HG02642 (cell line): Measurements from ENCODE around the gene CMTM2.
"Not testable (repeated sequence)": the region's sequence is repeated elsewhere in the genome, so short reads cannot be mapped to it uniquely, and the experiment has no call there.

ENCODE experiments used
- ATAC-seq: cut with Tn5 transposase; IDR thresholded peaks from one replicate; pipeline ENCODE4 v1.9.1; 2021; ENCODE audit warnings: mild to moderate bottlenecking; ENCODE audit not compliant: unreplicated experiment, poor library complexity

The CMTM2 gene

GRCh38 chr16:66552286-66553177 lies 26.7 kb upstream of the CMTM2 start, which contains the start of gene CKLF:
Gene CKLF (plus strand): TSS chr16:66552576. CDS start chr16:66552716, 140 bp downstream.
- ATAC-seq: peak; percentile 83

GRCh38 chr16:66553223-66553622 lies 26.0 kb upstream of the CMTM2 start:
- no peak for ATAC-seq

- ATAC-seq: no peak
Measured at GRCh38 chr16:66554021-66554420, 25.2 kb upstream of the CMTM2 start.

GRCh38 chr16:66554495-66554894 lies 24.8 kb upstream of the CMTM2 start:
- ATAC-seq: no peak

GRCh38 chr16:66560107-66560506 lies 19.2 kb upstream of the CMTM2 start:
- no peak for ATAC-seq

- ATAC-seq: no peak
Measured at GRCh38 chr16:66561381-66562080, 17.7 kb upstream of the CMTM2 start.

- ATAC-seq: no peak
Measured at GRCh38 chr16:66562409-66562808, 16.9 kb upstream of the CMTM2 start.

- no peak for ATAC-seq
Measured at GRCh38 chr16:66562986-66563385, 16.3 kb upstream of the CMTM2 start.

GRCh38 chr16:66563574-66564334 lies 15.5 kb upstream of the CMTM2 start:
- no peak for ATAC-seq

GRCh38 chr16:66566051-66566901 lies 13.0 kb upstream of the CMTM2 start, which contains the start of gene CMTM1:
Gene CMTM1 (plus strand): TSS chr16:66566439. CDS start chr16:66566514, 75 bp downstream.
- no peak for ATAC-seq

- ATAC-seq: not testable (repeated sequence)
Measured at GRCh38 chr16:66567270-66567669, 12.0 kb upstream of the CMTM2 start.

- ATAC-seq: no peak
Measured at GRCh38 chr16:66568355-66568754, 10.9 kb upstream of the CMTM2 start.

GRCh38 chr16:66569131-66569530 lies 10.1 kb upstream of the CMTM2 start:
- no peak for ATAC-seq

GRCh38 chr16:66569827-66570405 lies 9.3 kb upstream of the CMTM2 start:
- no peak for ATAC-seq

GRCh38 chr16:66572356-66572755 lies 6.9 kb upstream of the CMTM2 start:
- no peak for ATAC-seq

- no peak for ATAC-seq
Measured at GRCh38 chr16:66574081-66574480, 5.2 kb upstream of the CMTM2 start.

GRCh38 chr16:66574531-66574930 lies 4.7 kb upstream of the CMTM2 start:
- no peak for ATAC-seq

GRCh38 chr16:66575060-66575459 lies 4.2 kb upstream of the CMTM2 start:
- ATAC-seq: no peak

GRCh38 chr16:66576296-66576695 lies 3.0 kb upstream of the CMTM2 start:
- ATAC-seq: no peak
